HepG2 (cell line): ENCODE measurements around the gene STAT5A. TPM values are rescaled to one million over a fixed set of nuclear protein-coding genes. Genes with fewer than 3 reads are reported as not detected.

Source experiments
- ATAC-seq: fragments of 200-7000 bp; cut with Tn5 transposase; 3 replicates; pipeline ENCODE4 v1.9.1; 2020; ENCODE audit warnings: mild to moderate bottlenecking, moderate library complexity
- BruUV-seq: library from RNA; stranded (reverse); fragments of 400-500 nt; replicated peaks from 2 replicates; lab custom pipeline; 2021; lab: Mats Ljungman, UMichigan
- CTCF ChIA-PET: fragments of 300-600 bp; formaldehyde crosslinking; extraction: SDS; loops from one replicate; lab custom pipeline; 2021; ENCODE audit warnings: low total read pairs, inconsistent platforms, low intra/inter-chr PET ratio; lab: Yijun Ruan, JAX
- POLR2A ChIA-PET: fragments of 350-600 bp; sonication (Branson Sonifier 250); formaldehyde crosslinking; loops from one replicate; lab custom pipeline; 2020; ENCODE audit warnings: antibody characterized with exemption, inconsistent platforms; lab: Yijun Ruan, JAX
- DNase-seq: peaks from one replicate; pipeline ENCODE4 v3.0.0-alpha.2; 2015; ENCODE audit warnings: low spot score
- FAIRE-seq: peaks from 3 replicates; lab custom pipeline; 2011; peaks lifted over from hg19 to GRCh38; lab: Jason Lieb, UNC
- H2AFZ ChIP-seq: one replicate; pipeline ENCODE4 v1.6.1; 2011; ENCODE audit warnings: low read length, inconsistent platforms
- H3K27ac ChIP-seq: fragments of 300-600 bp; 3 replicates; pipeline ENCODE4 v1.8.0; 2011; ENCODE audit warnings: mixed run types, mild to moderate bottlenecking, mixed read lengths, low read length, inconsistent platforms; ENCODE audit not compliant: insufficient read depth; ENCODE audit errors: extremely low read length
- H3K27me3 ChIP-seq, 2 experiments: fragments of 200-600 bp in 1 of 2; 2 replicates in 1 of 2; 3 replicates in 1 of 2; pipeline versions ENCODE4 v1.6.0 to v1.8.0; 2011; ENCODE audit warnings: low read length in 2 of 2, mild to moderate bottlenecking in 2 of 2, moderate library complexity in 2 of 2, inconsistent platforms in 1 of 2; ENCODE audit not compliant: insufficient read depth in 2 of 2, control insufficient read depth in 1 of 2
- H3K36me3 ChIP-seq, 2 experiments: fragments of 200-600 bp in 1 of 2; replicated peaks in 1 of 2; 2 replicates in 1 of 2; 3 replicates in 1 of 2; pipeline versions ENCODE4 v1.5.1 to v1.8.0; 2011; ENCODE audit warnings: low read length in 2 of 2, inconsistent platforms in 1 of 2; ENCODE audit not compliant: insufficient read depth in 2 of 2, control insufficient read depth in 1 of 2
- H3K4me1 ChIP-seq: 2 replicates; pipeline ENCODE4 v1.5.1; 2012; ENCODE audit warnings: low read length, inconsistent platforms; ENCODE audit not compliant: insufficient read depth
- H3K4me2 ChIP-seq: 2 replicates; pipeline ENCODE4 v1.6.0; 2011; ENCODE audit warnings: low read depth, low read length, inconsistent platforms
- H3K4me3 ChIP-seq, 3 experiments: fragments of 200-600 bp in 1 of 3; sonication (generic), shearing (Covaris generic) in 1 of 3; replicated peaks in 1 of 3; 2 replicates each; pipeline ENCODE4 v1.5.1; 2011 to 2016; ENCODE audit warnings: low read length in 3 of 3, inconsistent platforms in 2 of 3, low read depth in 2 of 3, mild to moderate bottlenecking in 2 of 3, control low read depth in 1 of 3, mixed read lengths in 1 of 3; ENCODE audit not compliant: insufficient read depth in 1 of 3
- H3K79me2 ChIP-seq: one replicate; pipeline ENCODE4 v1.6.1; 2011; ENCODE audit warnings: low read length, inconsistent platforms; ENCODE audit not compliant: insufficient read depth
- H3K9ac ChIP-seq: 2 replicates; pipeline ENCODE4 v1.6.0; 2011; ENCODE audit warnings: mild to moderate bottlenecking, low read depth, low read length, inconsistent platforms; ENCODE audit not compliant: insufficient read depth
- H3K9me3 ChIP-seq: 2 replicates; pipeline ENCODE4 v1.5.1; 2012; ENCODE audit warnings: mild to moderate bottlenecking, low read length
- H4K20me1 ChIP-seq: 2 replicates; pipeline ENCODE4 v1.6.0; 2011; ENCODE audit warnings: inconsistent platforms, mild to moderate bottlenecking, low read length, moderate library complexity; ENCODE audit not compliant: insufficient read depth
- ATF7 ChIP-seq, 2 experiments: fragments of 450-650 bp in 1 of 2; sonication (generic) in 1 of 2; formaldehyde crosslinking in 1 of 2; IDR thresholded peaks; 2 replicates each; pipeline versions ENCODE4 v1.4.0 to v1.6.1; 2016 to 2020; ENCODE audit warnings: antibody characterized with exemption in 1 of 2, mild to moderate bottlenecking in 1 of 2, missing genetic modification reagents in 1 of 2
- BRD4 ChIP-seq: sonication (generic); formaldehyde crosslinking; IDR thresholded peaks from 2 replicates; pipeline ENCODE4 v1.4.0; 2020; ENCODE audit warnings: missing genetic modification reagents
- CEBPB ChIP-seq: IDR thresholded peaks from 2 replicates; pipeline ENCODE4 v1.6.1; 2011; ENCODE audit warnings: low read depth, low read length, improper control_type of control experiment, borderline replicate concordance
- CEBPG ChIP-seq: IDR thresholded peaks from 2 replicates; pipeline ENCODE4 v1.6.1; 2016
- HES4 ChIP-seq: sonication (generic); formaldehyde crosslinking; IDR thresholded peaks from 2 replicates; pipeline ENCODE4 v1.9.0; 2021; ENCODE audit warnings: mild to moderate bottlenecking, missing genetic modification reagents, borderline replicate concordance
- MAFK ChIP-seq, 2 experiments: IDR thresholded peaks in 1 of 2; conservative IDR thresholded peaks in 1 of 2; 2 replicates each; pipeline ENCODE4 v1.6.1; 2011; ENCODE audit warnings: improper control_type of control experiment in 2 of 2, low read length in 2 of 2
- SALL1 ChIP-seq: sonication (generic); formaldehyde crosslinking; IDR thresholded peaks from 2 replicates; pipeline ENCODE4 v1.8.0; 2022; ENCODE audit warnings: mild to moderate bottlenecking, missing genetic modification reagents
- SOX5 ChIP-seq: IDR thresholded peaks from 2 replicates; pipeline ENCODE4 v1.6.1; 2016; ENCODE audit warnings: borderline replicate concordance
- THYN1 ChIP-seq: sonication (generic); formaldehyde crosslinking; IDR thresholded peaks from 2 replicates; pipeline ENCODE4 v1.8.1; 2023; ENCODE audit warnings: low read depth, mild to moderate bottlenecking, moderate library complexity, missing genetic modification reagents, borderline replicate concordance
- ZNF121 ChIP-seq: sonication (generic); formaldehyde crosslinking; IDR thresholded peaks from 2 replicates; pipeline ENCODE4 v1.5.0; 2020; ENCODE audit warnings: mild to moderate bottlenecking, missing genetic modification reagents
- ZNF326 ChIP-seq: sonication (generic); formaldehyde crosslinking; IDR thresholded peaks from 2 replicates; pipeline ENCODE4 v1.4.0; 2020; ENCODE audit warnings: missing genetic modification reagents, borderline replicate concordance
- ZZZ3 ChIP-seq: sonication (generic); formaldehyde crosslinking; IDR thresholded peaks from 2 replicates; pipeline ENCODE4 v1.4.0; 2020; ENCODE audit warnings: missing genetic modification reagents, mild to moderate bottlenecking, borderline replicate concordance
- WGBS: methylation state at CpG from one replicate; pipeline ENCODE4 v1.1.6; 2017; ENCODE audit warnings: low lambda C conversion rate; 5-methylcytosine and 5-hydroxymethylcytosine counted together
- in situ Hi-C: cut with HindIII; loops from 2 replicates; pipeline ENCODE4 v1.10.0; 2017; ENCODE audit warnings: low pct_unique_long_range_greater_than_20kb; ENCODE audit not compliant: extremely low pct_ligation_motif_present
- intact Hi-C: fragments of 100-400 bp; cut with micrococcal nuclease; formaldehyde crosslinking; loops from one replicate; pipeline ENCODE4 v1.10.0; 2022; ENCODE audit not compliant: unreplicated experiment
- polyA plus RNA-seq, 8 experiments: library from polyadenylated mRNA; depleted of rRNA in 3 of 8; stranded (reverse) in 7 of 8; unstranded in 1 of 8; fragments of >200 nt; fragmentation: Illumina TruSeq in 4 of 8; extraction: Trizol in 4 of 8; gene quantifications; 2 replicates each; pipeline versions ENCODE4 v1.2.1 to v1.2.3, GENCODE V29; 2011 to 2016; ENCODE audit warnings: low read depth in 4 of 8, missing spikeins in 1 of 8, mixed read lengths in 1 of 8; ENCODE audit not compliant: insufficient read depth in 1 of 8
- total RNA-seq, 5 experiments: library from RNA; depleted of rRNA; stranded (reverse); fragments of >200 nt; fragmentation: Illumina TruSeq; extraction: Trizol; gene quantifications; 2 replicates each; pipeline ENCODE4 v1.2.3, GENCODE V29; 2016; ENCODE audit warnings: low read depth in 1 of 5

STAT5A gene
- total and polyA plus RNA-seq, 2 of the 13 experiments (the other 11 are each of a cell fraction or from before 2014, with no cell fraction given): 1.4 to 4.1 TPM

GRCh38 chr17:42294469-42295398 lies 6.4 kb downstream of the STAT5A start:
- H3K36me3 ChIP-seq: no peaks in the 10 kb centered on the region
- in situ Hi-C loops: no loop called here
- H3K4me2 ChIP-seq: peak overlapping the region; percentile 34
- no TSS peak for BruUV-seq
- H2AFZ ChIP-seq: no peak overlapping the region
- H3K4me3 ChIP-seq: 0 out of 6 replicates have a peak overlapping the region, but pooled peaks of 1 of the 3 experiments have one; percentile 17
- no peaks in the 10 kb centered on the region for H3K9me3 ChIP-seq
- 47% methylated on average over 12 of the region's 12 CpGs for WGBS
- H3K9ac ChIP-seq: no peak overlapping the region
- H3K27me3 ChIP-seq: no peaks in the 10 kb centered on the region
- ChIA-PET CTCF (no interaction called here), POLR2A (interaction anchor here (1.0 to 1.2 kb wide), 3 partner anchors 14 to 18 kb away, joined by 3 to 4 read pairs (median 4); no protein-coding TSS in a partner anchor)
- FAIRE-seq (no peak), DNase-seq (no peak), ATAC-seq (peak; percentile 49)
- H4K20me1 ChIP-seq: no peaks in the 10 kb centered on the region
- H3K79me2 ChIP-seq: no peaks in the 10 kb centered on the region
- H3K4me1 ChIP-seq: peaks cover 10% of the 10 kb centered on the region
- 0 out of 2 replicates have a peak, but pooled peaks have one; percentile 17 for TF ChIP-seq HES4 (CRISPR knock-in tag)
- TF ChIP-seq CEBPB: peak; percentile 68
- no peak for TF ChIP-seq SOX5 (CRISPR knock-in tag)
- TF ChIP-seq ZZZ3 (CRISPR knock-in tag): no peak
- TF ChIP-seq MAFK (conservative IDR thresholded peaks at IDR 0.05 in 1 of 2, IDR thresholded peaks at IDR 0.05 in 1 of 2; ENCODE audit: low read length in 2 of 2): peak in 1 of 2 experiments; percentile 55; a peak in 1 of 4 replicates
- no peak for TF ChIP-seq ATF7 (IDR thresholded peaks at IDR 0.05)
- TF ChIP-seq ATF7 (CRISPR knock-in tag; IDR thresholded peaks at IDR 0.05): no peak
- TF ChIP-seq BRD4 (CRISPR knock-in tag): no peak
- peak; percentile 63 for TF ChIP-seq CEBPG (CRISPR knock-in tag)
- TF ChIP-seq ZNF326 (CRISPR knock-in tag): no peak
- TF ChIP-seq ZNF121 (CRISPR knock-in tag): peak; percentile 78; the same call in 1 of the 2 replicates
- TF ChIP-seq SALL1: no peak
- TF ChIP-seq THYN1: no peak
- H3K27ac ChIP-seq: no peak overlapping the region
- intact Hi-C loops: no loop called here
